Left lung (tissue), 10 donors: ENCODE data around the gene FAM222A. TPM values are rescaled to one million over a fixed set of nuclear protein-coding genes. Genes with fewer than 3 reads are reported as not detected.

Experiments used
- ATAC-seq: fragments of 200-7000 bp; cut with Tn5 transposase; one replicate; pipeline ENCODE4 v1.9.1; 2020; ENCODE audit warnings: moderate library complexity
- DNase-seq, 4 donors: peaks; one replicate each; pipeline ENCODE4 v3.0.0-alpha.2; 2013 to 2020
- H3K27ac ChIP-seq, 2 donors: fragments of 200-600 bp; sonication (generic) in 1 of 2; one replicate each; pipeline versions ENCODE4 v1.5.0 to v1.8.0; 2020 to 2021
- H3K27me3 ChIP-seq, 2 donors: fragments of 200-600 bp; sonication (generic) in 1 of 2; one replicate each; pipeline versions ENCODE4 v1.5.0 to v1.8.0; 2020 to 2021
- H3K36me3 ChIP-seq, 2 donors: fragments of 200-600 bp; sonication (generic) in 1 of 2; one replicate each; pipeline versions ENCODE4 v1.5.0 to v1.8.0; 2020 to 2021
- H3K4me1 ChIP-seq, 2 donors: fragments of 200-600 bp; one replicate each; pipeline ENCODE4 v1.8.0; 2021
- H3K4me3 ChIP-seq, 2 donors: fragments of 200-600 bp; sonication (generic) in 1 of 2; one replicate each; pipeline versions ENCODE4 v1.5.0 to v1.8.0; 2020 to 2021; ENCODE audit warnings: mild to moderate bottlenecking in 1 of 2
- H3K9me3 ChIP-seq, 2 donors: fragments of 200-600 bp; sonication (generic) in 1 of 2; one replicate each; pipeline versions ENCODE4 v1.5.0 to v1.8.0; 2020 to 2021
- CTCF ChIP-seq, 2 donors: fragments of 200-600 bp; sonication (generic) in 1 of 2; IDR thresholded peaks; one replicate each; pipeline versions ENCODE4 v1.5.0 to v1.8.0; 2021; ENCODE audit warnings: antibody characterized with exemption in 2 of 2
- intact Hi-C, 2 donors: fragments of 100-400 bp; cut with DNase I; formaldehyde crosslinking; loops; one replicate each; pipeline versions ENCODE4 v1.11.2 to v1.14.2; 2022
- polyA plus RNA-seq, 6 donors: library from polyadenylated mRNA; unstranded; fragments of 120-200 nt; gene quantifications; one replicate each; pipeline ENCODE4 v1.2.1, GENCODE V29; 2013; ENCODE audit not compliant: insufficient read length in 6 of 6
- total RNA-seq, 2 donors: library from RNA; stranded (reverse); fragmentation: NEBNext Ultra II Directional; extraction: Animal tissue kit (Norgen Biotek cat#: 25700); gene quantifications; one replicate each; pipeline ENCODE4 v1.2.1, GENCODE V29; 2021
- donor health status: DM: no; HTN: yes; CAD: no.
- donor health status: DM: no; HTN: no; CAD: no.

The FAM222A gene
- total and polyA plus RNA-seq, 8 donors, result 1.8 to 4.0 (median 2.6) TPM

GRCh38 chr12:109767456-109767855, 53.8 kb downstream of the FAM222A start:
- no peaks in the 10 kb centered on the region for H3K27me3 ChIP-seq
- H3K27ac ChIP-seq, result no peak overlapping the region
- H3K9me3 ChIP-seq, result peaks cover 0 to 9% of the 10 kb centered on the region in 2 donors
- ATAC-seq, result no peak
- TF ChIP-seq CTCF (IDR thresholded peaks at IDR 0.05), result no peak
- no peak overlapping the region for H3K4me3 ChIP-seq
- DNase-seq, result no peak
- peaks cover 0 to 4% of the 10 kb centered on the region in 2 donors for H3K4me1 ChIP-seq
- H3K36me3 ChIP-seq, result no peaks in the 10 kb centered on the region
- intact Hi-C loops, result no loop called here

DNA sequence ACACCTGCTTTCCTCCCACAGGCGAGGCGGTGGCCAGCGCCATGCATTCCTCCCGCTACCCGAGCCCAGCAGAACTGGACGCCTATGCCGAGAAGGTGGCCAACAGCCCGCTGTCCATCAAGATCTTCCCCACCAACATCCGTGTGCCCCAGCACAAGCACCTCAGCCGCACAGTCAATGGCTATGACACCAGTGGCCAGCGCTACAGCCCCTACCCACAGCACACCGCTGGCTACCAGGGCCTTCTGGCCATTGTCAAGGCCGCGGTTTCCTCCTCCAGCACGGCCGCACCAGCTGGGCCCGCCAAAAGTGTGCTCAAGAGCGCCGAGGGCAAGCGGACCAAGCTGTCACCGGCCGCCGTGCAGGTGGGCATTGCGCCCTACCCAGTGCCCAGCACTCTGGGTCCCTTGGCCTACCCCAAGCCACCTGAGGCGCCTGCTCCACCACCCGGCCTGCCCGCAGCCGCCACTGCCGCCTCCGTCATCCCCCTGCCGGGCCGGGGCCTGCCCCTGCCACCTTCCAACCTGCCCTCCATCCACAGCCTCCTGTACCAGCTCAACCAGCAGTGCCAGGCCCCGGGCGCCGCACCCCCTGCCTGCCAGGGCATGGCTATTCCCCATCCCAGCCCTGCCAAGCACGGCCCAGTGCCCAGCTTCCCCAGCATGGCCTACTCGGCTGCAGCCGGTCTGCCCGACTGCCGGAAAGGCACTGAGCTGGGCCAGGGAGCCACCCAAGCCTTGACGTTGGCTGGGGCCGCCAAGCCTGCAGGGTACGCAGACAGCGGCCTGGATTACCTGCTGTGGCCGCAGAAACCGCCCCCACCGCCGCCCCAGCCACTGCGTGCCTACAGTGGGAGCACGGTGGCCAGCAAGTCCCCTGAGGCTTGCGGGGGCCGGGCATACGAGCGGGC, 54.6 kb downstream of the FAM222A start:
- H3K27me3 ChIP-seq, result no peaks in the 10 kb centered on the region
- H3K4me3 ChIP-seq, result no peak overlapping the region
- no peaks in the 10 kb centered on the region for H3K36me3 ChIP-seq
- intact Hi-C loops, result no loop called here
- H3K9me3 ChIP-seq, result peaks cover 0 to 7% of the 10 kb centered on the region in 2 donors
- no peak for ATAC-seq
- peaks cover 0 to 5% of the 10 kb centered on the region in 2 donors for H3K4me1 ChIP-seq
- no peak for TF ChIP-seq CTCF (IDR thresholded peaks at IDR 0.05)
- no peak for DNase-seq
- H3K27ac ChIP-seq, result no peak overlapping the region

- no peak for TF ChIP-seq CTCF (IDR thresholded peaks at IDR 0.05)
- no peaks in the 10 kb centered on the region for H3K9me3 ChIP-seq
- H3K4me3 ChIP-seq, result no peak overlapping the region
- H3K27ac ChIP-seq, result no peak overlapping the region
- no peaks in the 10 kb centered on the region for H3K27me3 ChIP-seq
- intact Hi-C loops, result no loop called here
- peaks cover 0 to 9% of the 10 kb centered on the region in 2 donors for H3K4me1 ChIP-seq
- no peaks in the 10 kb centered on the region for H3K36me3 ChIP-seq
- DNase-seq, result no peak
- no peak for ATAC-seq
These were observed 55.5 kb downstream of the FAM222A start for GRCh38 chr12:109768901-109769670.

- intact Hi-C loops, result loop anchor here (10.0 kb wide), 2 partner anchors 175 to 255 kb away; no protein-coding TSS in a partner anchor
- Histone ChIP-seq H3K27me3 (no peaks in the 10 kb centered on the region), H3K27ac (no peak overlapping the region), H3K9me3 (no peaks in the 10 kb centered on the region), H3K4me3 (no peak overlapping the region), H3K4me1 (peaks cover 0 to 9% of the 10 kb centered on the region in 2 donors), H3K36me3 (no peaks in the 10 kb centered on the region)
- peak in 1 of 4 donors; percentile 53 for DNase-seq
- no peak for ATAC-seq
- no peak for TF ChIP-seq CTCF (IDR thresholded peaks at IDR 0.05)
These were observed 56.7 kb downstream of the FAM222A start for GRCh38 chr12:109770104-109770860.
